Tracheal epithelial cell (primary cell): ENCODE data around the gene NKX2-8. TPM values are rescaled to one million over a fixed set of nuclear protein-coding genes. Genes with fewer than 3 reads are reported as not detected.

Experiments used
- total RNA-seq: library from RNA; depleted of rRNA; stranded (reverse); fragments of >200 nt; gene quantifications from 2 replicates; pipeline ENCODE4 v1.2.1, GENCODE V29; 2014

The NKX2-8 gene
- total RNA-seq, result 0.21 TPM in 1 of 2 replicates, not detected in the other

GRCh38 chr14:36582011-36582873, at the start of gene NKX2-8:
Gene NKX2-8, minus strand, starts transcription at chr14:36582614. Its CDS starts 225 bp downstream, at chr14:36582389.

Other genes starting within 250 kb of the NKX2-8 start
- gene NKX2-1, start 62.4 kb downstream of the NKX2-8 start, total RNA-seq, result 0.48 and 7.0 TPM in 2 replicates
- 4.6 and 16.8 TPM in 2 replicates for gene PAX9, start 79.2 kb upstream of the NKX2-8 start, total RNA-seq